Measurements from ENCODE around the gene ATRIP. TPM values are rescaled to one million over a fixed set of nuclear protein-coding genes. Genes with fewer than 3 reads are reported as not detected.
"Not testable (repeated sequence)": the region's sequence is repeated elsewhere in the genome, so short reads cannot be mapped to it uniquely, and the experiment has no call there.

ATRIP gene
- total RNA-seq, result 10 to 100 TPM; 17.4 to 19.4 TPM

- CTCF ChIA-PET, result interaction anchor here (0.5 to 8.0 kb wide), 13 partner anchors 9 to 338 kb away, joined by 3 to 76 read pairs (median 4); partner anchors contain the start of genes PFKFB4 and PLXNB1
- H3K9me3 Mint-ChIP-seq, result no peaks in the 10 kb centered on the region
- H3K27me3 Mint-ChIP-seq, result no peaks in the 10 kb centered on the region
- POLR2A ChIA-PET, result interaction anchor here (0.7 to 1.3 kb wide), 2 partner anchors 10 to 22 kb away, joined by 3 to 4 read pairs; no protein-coding TSS in a partner anchor
- H3K27ac Mint-ChIP-seq, result peak within 1 kb of the TSS; percentile 91
- DNase-seq, result peak; percentile 87
- peak within 1 kb of the TSS; percentile 87 for H3K4me3 Mint-ChIP-seq
- H3K36me3 Mint-ChIP-seq (ENCODE audit: low read depth), result peaks cover 39% of the 10 kb centered on the region
- H3K4me1 Mint-ChIP-seq, result peaks cover 54% of the 10 kb centered on the region
These were observed at the start of gene ATRIP for GRCh38 chr3:48446425-48447193. Gene ATRIP (plus strand): TSS chr3:48446737. CDS start chr3:48446846, 109 bp downstream.

DNA sequence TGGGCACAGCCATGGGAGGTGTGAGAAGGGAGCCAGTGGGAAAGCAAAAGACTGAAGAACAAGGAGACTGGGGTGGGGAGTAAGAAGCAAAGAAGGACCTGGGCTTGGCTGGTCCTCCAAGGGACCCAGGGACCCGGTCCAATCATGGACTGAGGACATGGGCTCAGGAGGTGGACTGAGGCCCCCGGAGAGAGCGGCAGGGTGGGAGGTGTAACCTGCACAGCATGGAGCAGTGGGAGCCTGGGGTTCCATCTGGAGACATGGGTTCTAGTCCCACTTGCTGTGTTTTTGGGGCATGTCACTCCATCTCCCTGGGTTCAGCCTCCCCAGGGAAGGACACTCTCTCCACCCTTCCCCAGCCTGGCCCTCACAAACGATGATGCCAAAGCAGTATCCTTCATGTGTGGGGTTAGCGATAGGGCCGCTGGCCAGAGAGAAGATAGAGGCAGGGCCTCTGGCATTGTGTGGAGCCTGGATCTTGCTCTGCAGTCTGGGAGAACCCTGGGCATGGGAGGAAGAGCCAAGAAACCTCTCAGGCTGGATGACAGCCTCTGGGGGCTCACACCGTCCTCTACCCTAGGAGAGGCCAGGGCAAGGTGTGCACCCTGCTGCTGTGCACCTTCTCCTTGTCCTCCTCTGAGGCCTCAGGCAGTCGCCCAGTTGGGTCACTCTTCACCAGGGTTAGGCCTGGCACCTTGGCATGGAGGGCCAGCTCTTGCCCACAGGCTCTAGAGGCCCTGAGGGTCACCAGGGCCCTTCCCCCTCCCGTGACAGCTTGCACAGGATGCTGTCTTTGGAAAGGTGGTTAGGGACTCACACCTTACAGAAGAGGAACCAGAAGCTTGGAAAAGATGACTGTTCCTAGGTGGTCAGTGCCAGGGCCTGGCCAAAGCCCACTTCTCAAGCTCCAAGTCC is 48.5 kb upstream of the ATRIP start:
- CTCF ChIA-PET, result interaction anchor here (0.9 to 1.8 kb wide), 3 partner anchors 38 to 160 kb away, joined by 3 to 8 read pairs (median 3); partner anchors contain the start of genes CCDC51 and TMA7
- DNase-seq, result no peak
- POLR2A ChIA-PET, result no interaction called here
- Mint-ChIP-seq H3K4me1 (no peaks in the 10 kb centered on the region), H3K36me3 (ENCODE audit: low read depth) (no peaks in the 10 kb centered on the region), H3K4me3 (no peak overlapping the region), H3K27me3 (peaks cover 3% of the 10 kb centered on the region), H3K27ac (no peak overlapping the region), H3K9me3 (no peaks in the 10 kb centered on the region)

DNA sequence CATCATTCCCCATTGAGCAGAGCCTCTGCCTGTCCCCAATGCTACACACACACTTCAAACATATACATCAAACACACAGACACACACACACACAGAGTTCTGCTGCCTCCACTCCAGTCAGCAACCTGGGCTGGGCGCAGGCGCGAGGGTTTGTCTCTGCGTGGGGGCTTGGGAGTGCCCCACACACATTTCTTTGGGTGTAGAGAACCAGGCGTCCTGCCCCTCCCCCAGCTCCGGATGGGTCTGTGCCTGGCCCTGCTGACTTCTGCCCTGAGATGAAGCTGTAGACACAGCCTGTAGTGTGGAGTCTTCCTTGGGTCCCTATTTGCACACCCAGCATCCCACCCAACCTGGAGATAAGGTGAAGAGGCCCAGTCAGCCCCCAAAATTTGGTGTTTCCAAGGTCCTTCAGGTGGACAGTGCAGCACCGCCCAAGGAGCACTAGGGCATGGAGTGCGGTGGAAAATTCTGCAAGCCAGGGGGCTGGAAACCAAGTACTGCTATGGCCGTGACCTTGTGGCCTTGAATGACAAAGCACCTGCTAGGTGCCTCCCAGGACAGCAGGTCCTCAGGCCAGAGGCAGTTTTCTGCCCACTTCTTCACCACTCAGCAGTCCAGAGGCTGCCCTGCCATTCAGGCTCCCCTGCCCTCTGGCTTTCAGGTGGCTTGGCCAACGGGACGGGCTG is 47.7 kb upstream of the ATRIP start:
- peaks cover 3% of the 10 kb centered on the region for H3K27me3 Mint-ChIP-seq
- no peak overlapping the region for H3K27ac Mint-ChIP-seq

GRCh38 chr3:48399387-48400172 is 47.0 kb upstream of the ATRIP start:
- ChIA-PET POLR2A (no interaction called here), CTCF (interaction anchor here (1.2 to 2.3 kb wide), 9 partner anchors 9 to 157 kb away, joined by 3 to 19 read pairs (median 8); partner anchors contain the start of gene PFKFB4)
- DNase-seq, result no peak
- Mint-ChIP-seq H3K36me3 (ENCODE audit: low read depth) (no peaks in the 10 kb centered on the region), H3K27ac (no peak overlapping the region), H3K4me3 (no peak overlapping the region), H3K9me3 (no peaks in the 10 kb centered on the region), H3K27me3 (peaks cover 3% of the 10 kb centered on the region), H3K4me1 (no peaks in the 10 kb centered on the region)

More for the DNA sequence above, 47.7 kb upstream of the ATRIP start:
- CTCF ChIA-PET, result interaction anchor here (0.9 to 1.8 kb wide), 3 partner anchors 37 to 159 kb away, joined by 3 to 8 read pairs (median 3); partner anchors contain the start of genes CCDC51 and TMA7
- Mint-ChIP-seq H3K4me3 (no peak overlapping the region), H3K4me1 (no peaks in the 10 kb centered on the region), H3K9me3 (no peaks in the 10 kb centered on the region), H3K36me3 (ENCODE audit: low read depth) (no peaks in the 10 kb centered on the region)
- DNase-seq, result no peak
- POLR2A ChIA-PET, result no interaction called here

- no peak overlapping the region for H3K27ac Mint-ChIP-seq
These were observed 45.6 kb upstream of the ATRIP start for GRCh38 chr3:48400824-48401433.

GRCh38 chr3:48401434-48401901 is 45.1 kb upstream of the ATRIP start:
- CTCF ChIA-PET, result interaction anchor here (0.6 to 2.3 kb wide), 41 partner anchors 10 to 1454 kb away, joined by 3 to 33 read pairs (median 4); partner anchors contain the start of genes CCDC51, NCKIPSD, PFKFB4 and PLXNB1
- POLR2A ChIA-PET; H3K4me1 Mint-ChIP-seq; H3K27ac Mint-ChIP-seq; H3K4me3 Mint-ChIP-seq; H3K9me3 Mint-ChIP-seq; H3K36me3 Mint-ChIP-seq (ENCODE audit: low read depth); H3K27me3 Mint-ChIP-seq: not testable (repeated sequence)
- peak; percentile 0 for DNase-seq

More at GRCh38 chr3:48400824-48401433, 45.6 kb upstream of the ATRIP start:
- H3K36me3 Mint-ChIP-seq (ENCODE audit: low read depth), result no peaks in the 10 kb centered on the region
- no peaks in the 10 kb centered on the region for H3K4me1 Mint-ChIP-seq
- ChIA-PET CTCF (interaction anchor here (0.6 to 2.3 kb wide), 54 partner anchors 8 to 1454 kb away, joined by 3 to 33 read pairs (median 4); partner anchors contain the start of genes CCDC51, NCKIPSD, PFKFB4 and PLXNB1), POLR2A (interaction anchor here (0.6 kb wide), 1 partner anchor 145 kb away, joined by 3 read pairs; no protein-coding TSS in a partner anchor)
- DNase-seq, result peak; percentile 77
- no peaks in the 10 kb centered on the region for H3K9me3 Mint-ChIP-seq
- no peak overlapping the region for H3K4me3 Mint-ChIP-seq
- H3K27me3 Mint-ChIP-seq, result no peaks in the 10 kb centered on the region

GRCh38 chr3:48402281-48402732 is 44.2 kb upstream of the ATRIP start:
- Mint-ChIP-seq H3K4me3 (no peak overlapping the region), H3K9me3 (no peaks in the 10 kb centered on the region), H3K36me3 (ENCODE audit: low read depth) (no peaks in the 10 kb centered on the region), H3K27ac (no peak overlapping the region), H3K27me3 (no peaks in the 10 kb centered on the region), H3K4me1 (no peaks in the 10 kb centered on the region)
- ChIA-PET POLR2A (no interaction called here), CTCF (interaction anchor here (1.0 to 3.1 kb wide), 3 partner anchors 27 to 34 kb away, joined by 3 to 33 read pairs (median 15); no protein-coding TSS in a partner anchor)
- peak; percentile 3 for DNase-seq

- Mint-ChIP-seq H3K36me3 (ENCODE audit: low read depth) (no peaks in the 10 kb centered on the region), H3K9me3 (no peaks in the 10 kb centered on the region)
- POLR2A ChIA-PET, result no interaction called here
These were observed 43.6 kb upstream of the ATRIP start for GRCh38 chr3:48402907-48403306.

GRCh38 chr3:48403533-48404439 is 42.8 kb upstream of the ATRIP start:
- Mint-ChIP-seq H3K27me3 (no peaks in the 10 kb centered on the region), H3K36me3 (ENCODE audit: low read depth) (no peaks in the 10 kb centered on the region), H3K4me1 (no peaks in the 10 kb centered on the region), H3K9me3 (no peaks in the 10 kb centered on the region), H3K4me3 (no peak overlapping the region), H3K27ac (no peak overlapping the region)
- no peak for DNase-seq
- ChIA-PET POLR2A (no interaction called here), CTCF (interaction anchor here (0.5 to 3.1 kb wide), 4 partner anchors 11 to 615 kb away, joined by 3 to 15 read pairs (median 4); no protein-coding TSS in a partner anchor)

More at GRCh38 chr3:48402907-48403306, 43.6 kb upstream of the ATRIP start:
- H3K4me1 Mint-ChIP-seq, result no peaks in the 10 kb centered on the region
- no peak overlapping the region for H3K27ac Mint-ChIP-seq
- CTCF ChIA-PET, result interaction anchor here (0.6 to 3.1 kb wide), 3 partner anchors 27 to 209 kb away, joined by 3 to 15 read pairs (median 4); no protein-coding TSS in a partner anchor
- H3K27me3 Mint-ChIP-seq, result no peaks in the 10 kb centered on the region
- no peak for DNase-seq
- H3K4me3 Mint-ChIP-seq, result no peak overlapping the region

Measured in activated CD4-positive, alpha-beta T cell treated with anti-CD3 and anti-CD28 coated beads, Interleukin-2, amount 10 ng/mL, durations not matched to agents 7 days and 5 days (primary cell).